Activated CD8-positive, alpha-beta memory T cell treated with anti-CD3 and anti-CD28 coated beads, Interleukin-2, amount 10 ng/mL, durations not matched to agents 7 days and 5 days (primary cell): Measurements from ENCODE around the gene KIAA0825. TPM values are rescaled to one million over a fixed set of nuclear protein-coding genes. Genes with fewer than 3 reads are reported as not detected.
A peak's percentile ranks its signal among the peaks of the same experiment; 100 is the strongest.

Experiments used
- ATAC-seq: fragments of 150-1000 bp; cut with Tn5 transposase; one replicate; pipeline ENCODE4 v1.10.0; 2021; ENCODE audit warnings: moderate library complexity
- CTCF ChIA-PET: fragments of 350-600 bp; sonication (Branson Sonifier 250); formaldehyde crosslinking; loops from one replicate; lab custom pipeline; 2021; ENCODE audit warnings: antibody characterized with exemption; lab: Charles Lee
- DNase-seq: peaks from one replicate; pipeline ENCODE4 v3.0.0-alpha.2; 2020
- H3K27ac Mint-ChIP-seq: one replicate; pipeline ENCODE4 v1.8.0; 2021; ENCODE audit warnings: mild to moderate bottlenecking, mixed read lengths
- H3K27me3 Mint-ChIP-seq: one replicate; pipeline ENCODE4 v1.8.0; 2021; ENCODE audit warnings: mixed read lengths
- H3K36me3 Mint-ChIP-seq: one replicate; pipeline ENCODE4 v1.8.0; 2021; ENCODE audit warnings: mild to moderate bottlenecking, mixed read lengths
- H3K4me1 Mint-ChIP-seq: one replicate; pipeline ENCODE4 v1.8.0; 2021; ENCODE audit warnings: mixed read lengths
- H3K4me3 Mint-ChIP-seq: one replicate; pipeline ENCODE4 v1.8.0; 2021; ENCODE audit warnings: mild to moderate bottlenecking, moderate library complexity, mixed read lengths
- H3K9me3 Mint-ChIP-seq: one replicate; pipeline ENCODE4 v1.8.0; 2022; ENCODE audit warnings: low read depth, mixed read lengths
- total RNA-seq, 2 experiments: library from RNA; stranded (reverse); gene quantifications; one replicate each; pipeline ENCODE4 v1.2.3, GENCODE V29; 2021

KIAA0825 gene, protein sequence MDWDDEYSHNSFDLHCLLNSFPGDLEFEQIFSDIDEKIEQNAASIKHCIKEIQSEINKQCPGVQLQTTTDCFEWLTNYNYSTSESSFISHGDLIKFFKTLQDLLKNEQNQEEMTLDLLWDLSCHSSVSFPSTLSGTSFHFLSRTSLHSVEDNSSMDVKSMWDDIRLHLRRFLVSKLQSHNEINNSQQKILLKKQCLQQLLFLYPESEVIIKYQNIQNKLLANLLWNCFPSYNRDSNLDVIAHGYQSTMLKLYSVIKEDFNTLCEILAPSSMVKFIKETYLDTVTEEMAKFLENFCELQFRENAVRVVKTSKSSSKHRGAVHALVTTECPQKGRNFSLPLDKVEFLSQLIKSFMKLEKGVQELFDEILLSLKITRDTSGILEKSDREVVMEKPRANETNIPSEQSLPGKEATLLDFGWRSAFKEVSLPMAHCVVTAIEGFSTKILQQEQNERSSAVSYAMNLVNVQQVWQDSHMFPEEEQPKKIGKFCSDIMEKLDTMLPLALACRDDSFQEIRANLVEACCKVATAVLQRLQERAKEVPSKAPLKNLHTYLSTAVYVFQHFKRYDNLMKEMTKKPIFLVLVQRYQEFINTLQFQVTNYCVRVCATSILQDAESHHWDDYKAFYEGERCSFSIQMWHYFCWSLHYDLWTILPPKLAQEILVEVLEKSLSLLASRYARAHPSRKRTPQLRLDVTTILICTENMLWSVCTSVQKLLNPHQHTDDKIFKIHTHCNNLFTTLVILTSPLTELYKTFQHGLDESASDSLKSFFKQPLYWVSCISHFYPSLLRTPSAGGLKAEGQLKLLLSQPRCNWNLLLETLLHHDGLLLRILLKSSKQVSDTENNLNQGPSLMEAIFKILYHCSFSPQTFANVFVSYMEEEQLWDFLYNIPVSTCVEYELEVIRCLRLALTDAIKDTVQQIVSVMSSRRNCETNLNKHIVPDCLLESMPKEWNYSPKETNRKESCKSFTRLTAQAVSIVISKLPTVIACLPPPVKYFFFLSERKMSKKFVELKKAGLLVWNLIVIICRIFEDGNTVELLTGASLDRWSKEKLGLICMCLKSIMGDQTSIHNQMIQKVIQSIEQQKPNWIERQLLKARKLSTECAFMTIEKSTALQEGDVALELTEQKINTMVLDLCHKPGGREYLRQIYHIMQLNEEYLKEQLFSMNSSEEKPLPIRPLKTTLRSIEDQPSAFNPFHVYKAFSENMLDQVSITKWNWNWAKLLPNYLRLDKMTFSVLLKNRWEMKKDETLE (N-terminal part only)
- total RNA-seq, result 1 to 10 TPM; 2.7 to 3.3 TPM

- H3K36me3 Mint-ChIP-seq, result peaks cover 6% of the 10 kb centered on the region
- DNase-seq, result peak; percentile 94
- H3K27ac Mint-ChIP-seq, result peak within 1 kb of the TSS; percentile 92
- peak; percentile 95 for ATAC-seq
- H3K4me1 Mint-ChIP-seq, result peaks cover 54% of the 10 kb centered on the region
- H3K9me3 Mint-ChIP-seq, result no peaks in the 10 kb centered on the region
- H3K27me3 Mint-ChIP-seq, result no peaks in the 10 kb centered on the region
- CTCF ChIA-PET, result interaction anchor here (1.1 to 2.0 kb wide), 4 partner anchors 12 to 99 kb away, joined by 3 to 8 read pairs (median 4); no protein-coding TSS in a partner anchor
- H3K4me3 Mint-ChIP-seq, result peak within 1 kb of the TSS; percentile 88
Measured at GRCh38 chr5:94618493-94619328, at the start of gene KIAA0825, which contains the start of gene SLF1. Gene KIAA0825, minus strand, starts transcription at chr5:94618604. Its CDS starts 81,478 bp downstream, at chr5:94537126. Gene SLF1, plus strand, starts transcription at chr5:94618669. Its CDS starts 10,142 bp downstream, at chr5:94628811.

DNA sequence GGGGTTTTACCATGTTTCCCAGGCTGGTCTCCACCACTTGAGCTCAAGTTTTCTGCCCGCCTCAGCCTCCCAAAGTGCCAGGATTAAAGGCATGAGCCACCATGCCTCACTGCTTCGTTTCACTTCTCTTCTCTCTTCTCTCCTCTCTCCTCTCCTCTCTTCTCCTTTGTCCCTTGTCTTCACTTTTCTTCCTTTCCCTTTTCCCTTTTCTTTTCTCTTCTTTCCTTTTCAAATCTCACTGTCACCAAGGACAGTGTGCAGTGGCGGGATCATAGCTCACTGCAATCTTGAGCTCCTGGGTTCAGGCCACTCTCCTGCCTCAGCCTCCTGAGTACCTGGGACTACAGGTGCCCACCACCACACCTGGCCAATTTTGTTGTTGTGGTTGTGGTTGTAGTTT lies 49.5 kb upstream of the KIAA0825 start:
- CTCF ChIA-PET, result no interaction called here
- H3K4me3 Mint-ChIP-seq, result no peak overlapping the region
- H3K9me3 Mint-ChIP-seq, result no peaks in the 10 kb centered on the region
- H3K4me1 Mint-ChIP-seq, result peaks cover 6% of the 10 kb centered on the region
- peaks cover 41% of the 10 kb centered on the region for H3K36me3 Mint-ChIP-seq
- H3K27ac Mint-ChIP-seq, result no peak overlapping the region
- H3K27me3 Mint-ChIP-seq, result no peaks in the 10 kb centered on the region
- ATAC-seq, result no peak
- no peak for DNase-seq

- CTCF ChIA-PET, result interaction anchor here (1.4 kb wide), 1 partner anchor 17 kb away, joined by 4 read pairs; no protein-coding TSS in a partner anchor
- peaks cover 23% of the 10 kb centered on the region for H3K9me3 Mint-ChIP-seq
- no peaks in the 10 kb centered on the region for H3K4me1 Mint-ChIP-seq
- no peak for ATAC-seq
- no peak overlapping the region for H3K27ac Mint-ChIP-seq
- no peak overlapping the region for H3K4me3 Mint-ChIP-seq
- DNase-seq, result no peak
- H3K27me3 Mint-ChIP-seq, result no peaks in the 10 kb centered on the region
- H3K36me3 Mint-ChIP-seq, result peaks cover 44% of the 10 kb centered on the region
Measured at GRCh38 chr5:94661086-94661485, 42.7 kb upstream of the KIAA0825 start.

GRCh38 chr5:94660506-94660905 lies 42.1 kb upstream of the KIAA0825 start:
- no peaks in the 10 kb centered on the region for H3K4me1 Mint-ChIP-seq
- H3K36me3 Mint-ChIP-seq, result peaks cover 48% of the 10 kb centered on the region
- DNase-seq, result no peak
- no peak overlapping the region for H3K4me3 Mint-ChIP-seq
- ATAC-seq, result no peak
- H3K27me3 Mint-ChIP-seq, result no peaks in the 10 kb centered on the region
- no peak overlapping the region for H3K27ac Mint-ChIP-seq
- peaks cover 23% of the 10 kb centered on the region for H3K9me3 Mint-ChIP-seq
- CTCF ChIA-PET, result no interaction called here

- Mint-ChIP-seq H3K4me1 (no peaks in the 10 kb centered on the region), H3K27me3 (no peaks in the 10 kb centered on the region), H3K4me3 (no peak overlapping the region), H3K27ac (no peak overlapping the region), H3K36me3 (peaks cover 64% of the 10 kb centered on the region), H3K9me3 (peaks cover 32% of the 10 kb centered on the region)
- DNase-seq, result no peak
- CTCF ChIA-PET, result no interaction called here
- no peak for ATAC-seq
Measured at GRCh38 chr5:94658272-94658671, 39.9 kb upstream of the KIAA0825 start.

DNA sequence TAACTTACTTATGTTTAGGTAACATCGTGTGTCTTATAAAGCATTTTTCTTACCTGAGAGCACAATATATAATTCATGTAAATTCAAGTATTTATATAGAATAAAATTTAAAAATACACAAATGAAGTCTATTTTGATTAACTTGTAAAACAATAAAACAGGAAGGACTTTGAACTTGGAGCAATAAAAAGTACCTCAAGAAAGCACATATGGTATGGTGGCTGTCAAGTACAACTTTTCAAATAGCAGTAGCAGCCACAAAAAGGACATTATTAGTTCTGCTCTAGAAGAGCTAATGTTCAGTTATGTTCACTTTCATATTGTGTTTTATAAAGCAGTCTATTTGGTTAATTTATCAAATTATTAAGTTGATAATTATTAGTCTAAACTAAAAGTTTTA lies 31.5 kb upstream of the KIAA0825 start:
- CTCF ChIA-PET, result no interaction called here
- Mint-ChIP-seq H3K27me3 (no peaks in the 10 kb centered on the region), H3K27ac (no peak overlapping the region), H3K4me1 (peaks cover 6% of the 10 kb centered on the region), H3K4me3 (no peak overlapping the region), H3K9me3 (peaks cover 6% of the 10 kb centered on the region), H3K36me3 (peaks cover 52% of the 10 kb centered on the region)
- no peak for ATAC-seq
- DNase-seq, result no peak

- DNase-seq, result no peak
- Mint-ChIP-seq H3K4me1 (peaks cover 18% of the 10 kb centered on the region), H3K9me3 (peaks cover 2% of the 10 kb centered on the region), H3K36me3 (peaks cover 48% of the 10 kb centered on the region), H3K27me3 (no peaks in the 10 kb centered on the region), H3K4me3 (no peak overlapping the region), H3K27ac (no peak overlapping the region)
- no peak for ATAC-seq
- CTCF ChIA-PET, result no interaction called here
Measured at GRCh38 chr5:94646758-94647157, 28.4 kb upstream of the KIAA0825 start.

DNA sequence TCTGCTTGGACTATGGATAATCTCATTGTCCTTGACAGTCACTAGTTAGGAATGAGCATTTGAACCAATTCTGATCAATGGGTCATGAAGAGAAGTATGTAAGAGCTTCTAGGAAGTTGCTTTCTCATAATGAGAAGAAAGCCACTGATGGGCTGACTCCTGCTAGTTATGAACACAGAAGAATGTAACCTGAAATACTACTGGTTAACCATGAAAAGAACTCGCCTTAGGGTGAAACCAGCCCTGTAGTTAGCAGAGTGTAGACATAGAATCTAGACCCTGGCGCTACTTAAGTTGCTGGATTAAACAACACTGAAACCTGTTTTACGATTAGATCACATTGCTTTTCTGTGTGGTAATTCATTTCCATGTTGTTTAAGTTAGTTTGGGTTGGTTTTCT lies 26.6 kb upstream of the KIAA0825 start:
- ATAC-seq, result no peak
- CTCF ChIA-PET, result no interaction called here
- DNase-seq, result no peak
- H3K4me3 Mint-ChIP-seq, result no peak overlapping the region
- H3K27me3 Mint-ChIP-seq, result no peaks in the 10 kb centered on the region
- H3K9me3 Mint-ChIP-seq, result peaks cover 9% of the 10 kb centered on the region
- peaks cover 18% of the 10 kb centered on the region for H3K4me1 Mint-ChIP-seq
- H3K36me3 Mint-ChIP-seq, result peaks cover 59% of the 10 kb centered on the region
- no peak overlapping the region for H3K27ac Mint-ChIP-seq

GRCh38 chr5:94640176-94640575 lies 21.8 kb upstream of the KIAA0825 start:
- DNase-seq (no peak), ATAC-seq (no peak)
- CTCF ChIA-PET, result no interaction called here
- H3K4me3 Mint-ChIP-seq, result no peak overlapping the region
- peaks cover 26% of the 10 kb centered on the region for H3K4me1 Mint-ChIP-seq
- peaks cover 19% of the 10 kb centered on the region for H3K9me3 Mint-ChIP-seq
- H3K27me3 Mint-ChIP-seq, result no peaks in the 10 kb centered on the region
- peaks cover 80% of the 10 kb centered on the region for H3K36me3 Mint-ChIP-seq
- H3K27ac Mint-ChIP-seq, result no peak overlapping the region

- H3K36me3 Mint-ChIP-seq, result peaks cover 72% of the 10 kb centered on the region
Measured at GRCh38 chr5:94632024-94632423, 13.6 kb upstream of the KIAA0825 start.

DNA sequence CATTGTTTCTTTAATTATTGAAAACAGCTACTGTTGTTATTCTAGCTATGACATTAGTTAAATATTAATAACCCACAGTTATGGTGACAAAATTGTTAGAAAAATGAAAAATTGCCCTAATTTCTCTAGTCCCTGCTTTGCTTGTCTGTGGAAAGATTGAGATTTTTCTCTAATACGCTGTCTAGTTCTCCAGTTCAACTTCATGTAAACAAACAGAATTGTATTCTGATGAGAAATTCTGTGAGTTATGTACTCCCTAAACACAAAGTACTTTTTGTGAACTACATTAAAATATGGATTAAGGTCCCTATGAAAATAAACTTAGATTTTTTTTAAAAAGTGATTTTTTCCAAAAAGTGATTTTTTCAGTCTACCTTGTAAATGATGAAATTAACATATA lies 8.8 kb upstream of the KIAA0825 start:
- DNase-seq (no peak), ATAC-seq (no peak)
- no peak overlapping the region for H3K4me3 Mint-ChIP-seq
- no peak overlapping the region for H3K27ac Mint-ChIP-seq
- peaks cover 27% of the 10 kb centered on the region for H3K4me1 Mint-ChIP-seq
- H3K27me3 Mint-ChIP-seq, result no peaks in the 10 kb centered on the region
- CTCF ChIA-PET, result no interaction called here
- peaks cover 2% of the 10 kb centered on the region for H3K9me3 Mint-ChIP-seq
- H3K36me3 Mint-ChIP-seq, result peaks cover 38% of the 10 kb centered on the region

More at GRCh38 chr5:94632024-94632423, 13.6 kb upstream of the KIAA0825 start:
- DNase-seq (no peak), ATAC-seq (peak; percentile 49)
- CTCF ChIA-PET, result no interaction called here
- H3K4me3 Mint-ChIP-seq, result no peak overlapping the region
- peaks cover 28% of the 10 kb centered on the region for H3K4me1 Mint-ChIP-seq
- H3K27me3 Mint-ChIP-seq, result no peaks in the 10 kb centered on the region
- H3K27ac Mint-ChIP-seq, result peak overlapping the region; percentile 52
- H3K9me3 Mint-ChIP-seq, result peaks cover 8% of the 10 kb centered on the region

GRCh38 chr5:94623877-94624276 lies 5.5 kb upstream of the KIAA0825 start:
- DNase-seq (no peak), ATAC-seq (no peak)
- Mint-ChIP-seq H3K36me3 (peaks cover 13% of the 10 kb centered on the region), H3K27me3 (no peaks in the 10 kb centered on the region), H3K4me3 (no peak overlapping the region), H3K4me1 (peaks cover 40% of the 10 kb centered on the region), H3K9me3 (no peaks in the 10 kb centered on the region), H3K27ac (no peak overlapping the region)
- CTCF ChIA-PET, result interaction anchor here (1.6 kb wide), 1 partner anchor 99 kb away, joined by 4 read pairs; no protein-coding TSS in a partner anchor
